Panc1 (cell line): ENCODE results near the gene F11R.

ENCODE experiments used
- POLR2AphosphoS5 ChIP-seq: IDR thresholded peaks from 2 replicates; pipeline ENCODE4 v1.6.1; 2012; ENCODE audit warnings: mild to moderate bottlenecking, low read depth, low read length, moderate library complexity
- REST ChIP-seq, 2 experiments: IDR thresholded peaks; 2 replicates each; pipeline ENCODE4 v1.6.1; 2011 to 2012; ENCODE audit warnings: low read depth in 2 of 2, control low read depth in 1 of 2, low read length in 1 of 2, mild to moderate bottlenecking in 1 of 2, moderate library complexity in 1 of 2; ENCODE audit not compliant: insufficient read depth in 1 of 2
- TF ChIP-seq, protein P1 (sequence below): fragments of 450-650 bp; IDR thresholded peaks from 2 replicates; pipeline ENCODE4 v1.5.1; 2017; ENCODE audit warnings: mild to moderate bottlenecking

DNA sequence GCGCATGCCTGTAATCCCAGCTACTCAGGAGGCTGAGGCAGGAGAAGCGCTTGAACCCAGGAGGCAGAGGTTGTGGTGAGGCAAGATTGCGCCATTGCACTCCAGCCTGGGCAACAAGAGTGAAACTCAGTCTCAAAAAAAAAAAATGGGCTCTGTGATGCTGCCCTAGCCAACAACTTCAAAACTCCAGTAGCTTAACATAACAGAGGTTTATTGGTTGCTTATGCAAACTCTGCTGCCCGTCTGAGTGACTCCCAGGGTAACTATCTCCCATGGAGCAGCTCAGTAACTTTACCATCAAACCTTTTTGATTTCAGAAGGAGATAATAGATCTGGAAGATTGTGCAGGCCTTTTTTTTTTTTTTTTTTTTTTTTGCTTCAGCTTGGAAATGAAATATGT is 47.5 kb downstream of the F11R start:
- no peak for TF ChIP-seq POLR2AphosphoS5
- TF ChIP-seq, protein P1, sequence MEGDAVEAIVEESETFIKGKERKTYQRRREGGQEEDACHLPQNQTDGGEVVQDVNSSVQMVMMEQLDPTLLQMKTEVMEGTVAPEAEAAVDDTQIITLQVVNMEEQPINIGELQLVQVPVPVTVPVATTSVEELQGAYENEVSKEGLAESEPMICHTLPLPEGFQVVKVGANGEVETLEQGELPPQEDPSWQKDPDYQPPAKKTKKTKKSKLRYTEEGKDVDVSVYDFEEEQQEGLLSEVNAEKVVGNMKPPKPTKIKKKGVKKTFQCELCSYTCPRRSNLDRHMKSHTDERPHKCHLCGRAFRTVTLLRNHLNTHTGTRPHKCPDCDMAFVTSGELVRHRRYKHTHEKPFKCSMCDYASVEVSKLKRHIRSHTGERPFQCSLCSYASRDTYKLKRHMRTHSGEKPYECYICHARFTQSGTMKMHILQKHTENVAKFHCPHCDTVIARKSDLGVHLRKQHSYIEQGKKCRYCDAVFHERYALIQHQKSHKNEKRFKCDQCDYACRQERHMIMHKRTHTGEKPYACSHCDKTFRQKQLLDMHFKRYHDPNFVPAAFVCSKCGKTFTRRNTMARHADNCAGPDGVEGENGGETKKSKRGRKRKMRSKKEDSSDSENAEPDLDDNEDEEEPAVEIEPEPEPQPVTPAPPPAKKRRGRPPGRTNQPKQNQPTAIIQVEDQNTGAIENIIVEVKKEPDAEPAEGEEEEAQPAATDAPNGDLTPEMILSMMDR, result no peak
- no peak for TF ChIP-seq REST (IDR thresholded peaks at IDR 0.05; ENCODE audit: insufficient read depth in 1 of 2, low read depth in 2 of 2, low read length in 1 of 2)
